ENCODE data around the gene DYDC2. TPM values are rescaled to one million over a fixed set of nuclear protein-coding genes. Genes with fewer than 3 reads are reported as not detected.

DYDC2 gene
- total RNA-seq, 1 experiment from 2014 or later = not detected

DNA sequence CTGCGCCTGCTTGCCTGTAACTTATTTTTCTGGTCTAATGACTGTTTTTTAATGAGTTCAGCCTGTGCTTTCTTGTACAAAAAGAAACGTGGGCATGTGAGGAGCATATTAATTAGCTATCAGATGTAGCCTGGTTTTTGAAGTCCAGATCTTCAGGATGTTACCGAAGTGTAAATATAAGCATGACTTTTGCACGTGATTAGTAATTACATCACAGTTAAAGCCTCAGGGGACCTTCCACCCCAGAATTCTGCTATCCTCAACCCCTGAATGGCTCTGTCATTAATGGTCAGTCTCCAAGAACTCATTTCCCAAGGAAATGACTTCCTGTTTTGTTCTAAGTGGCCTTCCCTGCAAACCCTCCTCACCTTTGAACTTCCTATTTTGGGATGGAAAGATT is 49.6 kb downstream of the DYDC2 start:
- BruUV-seq (replicated peaks) = no TSS peak
- intact Hi-C loops (cut with micrococcal nuclease; ENCODE audit: unreplicated experiment) = no loop called here
- in situ Hi-C loops (cut with HindIII; ENCODE audit: low pct_unique_long_range_greater_than_20kb, low sequenced_read_pairs) = no loop called here
- H3K4me3 ChIP-seq (ENCODE audit: low read depth in 2 of 2, low read length in 2 of 2) = no peak overlapping the region
- H3K27me3 ChIP-seq (ENCODE audit: control insufficient read depth, insufficient read depth, low read length) = no peaks in the 10 kb centered on the region
- no peaks in the 10 kb centered on the region for H3K36me3 ChIP-seq (ENCODE audit: control insufficient read depth, insufficient read depth, low read length)
- no peak for TF ChIP-seq SIN3A (IDR thresholded peaks at IDR 0.05; ENCODE audit: borderline replicate concordance, insufficient read depth, low read depth, low read length)
- no peak for TF ChIP-seq POLR2AphosphoS5 (IDR thresholded peaks at IDR 0.05; ENCODE audit: low read depth, low read length)
- no peak for TF ChIP-seq TCF7L2 (IDR thresholded peaks at IDR 0.05; ENCODE audit: low read depth, low read length)
- TF ChIP-seq, protein P1, sequence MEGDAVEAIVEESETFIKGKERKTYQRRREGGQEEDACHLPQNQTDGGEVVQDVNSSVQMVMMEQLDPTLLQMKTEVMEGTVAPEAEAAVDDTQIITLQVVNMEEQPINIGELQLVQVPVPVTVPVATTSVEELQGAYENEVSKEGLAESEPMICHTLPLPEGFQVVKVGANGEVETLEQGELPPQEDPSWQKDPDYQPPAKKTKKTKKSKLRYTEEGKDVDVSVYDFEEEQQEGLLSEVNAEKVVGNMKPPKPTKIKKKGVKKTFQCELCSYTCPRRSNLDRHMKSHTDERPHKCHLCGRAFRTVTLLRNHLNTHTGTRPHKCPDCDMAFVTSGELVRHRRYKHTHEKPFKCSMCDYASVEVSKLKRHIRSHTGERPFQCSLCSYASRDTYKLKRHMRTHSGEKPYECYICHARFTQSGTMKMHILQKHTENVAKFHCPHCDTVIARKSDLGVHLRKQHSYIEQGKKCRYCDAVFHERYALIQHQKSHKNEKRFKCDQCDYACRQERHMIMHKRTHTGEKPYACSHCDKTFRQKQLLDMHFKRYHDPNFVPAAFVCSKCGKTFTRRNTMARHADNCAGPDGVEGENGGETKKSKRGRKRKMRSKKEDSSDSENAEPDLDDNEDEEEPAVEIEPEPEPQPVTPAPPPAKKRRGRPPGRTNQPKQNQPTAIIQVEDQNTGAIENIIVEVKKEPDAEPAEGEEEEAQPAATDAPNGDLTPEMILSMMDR (IDR thresholded peaks at IDR 0.05) = no peak
- no peak for TF ChIP-seq REST (IDR thresholded peaks at IDR 0.05; ENCODE audit: insufficient read depth in 1 of 2, low read depth in 2 of 2, low read length in 1 of 2)
- no peak overlapping the region for H3K27ac ChIP-seq (ENCODE audit: low read length)
- H3K9me3 ChIP-seq (ENCODE audit: control insufficient read depth, insufficient read depth, low read depth, low read length) = no peaks in the 10 kb centered on the region
- no peak for ATAC-seq
- CTCF ChIA-PET = no interaction called here
- DNase-seq (ENCODE audit: low read depth, low spot score) = no peak
- POLR2A ChIA-PET = no interaction called here
- H3K4me1 ChIP-seq (ENCODE audit: control insufficient read depth, insufficient read depth, low read length) = peaks cover 10% of the 10 kb centered on the region; the same call in 1 of the 2 replicates

GRCh38 chr10:80407812-80408241 is 51.2 kb downstream of the DYDC2 start:
- ChIA-PET CTCF (interaction anchor here (0.6 kb wide), 1 partner anchor 29 kb away, joined by 3 read pairs; no protein-coding TSS in a partner anchor), POLR2A (interaction anchor here (0.6 to 0.7 kb wide), 2 partner anchors 15 to 1050 kb away, joined by 3 to 4 read pairs; no protein-coding TSS in a partner anchor)
- in situ Hi-C loops (cut with HindIII; ENCODE audit: low pct_unique_long_range_greater_than_20kb, low sequenced_read_pairs) = no loop called here
- DNase-seq (ENCODE audit: low read depth, low spot score) = peak; percentile 17
- Histone ChIP-seq H3K36me3 (ENCODE audit: control insufficient read depth, insufficient read depth, low read length) (no peaks in the 10 kb centered on the region), H3K4me1 (ENCODE audit: control insufficient read depth, insufficient read depth, low read length) (peaks cover 10% of the 10 kb centered on the region; the same call in 1 of the 2 replicates), H3K9me3 (ENCODE audit: control insufficient read depth, insufficient read depth, low read depth, low read length) (no peaks in the 10 kb centered on the region), H3K27ac (ENCODE audit: low read length) (peak overlapping the region; percentile 45), H3K27me3 (ENCODE audit: control insufficient read depth, insufficient read depth, low read length) (no peaks in the 10 kb centered on the region), H3K4me3 (ENCODE audit: low read depth in 2 of 2, low read length in 2 of 2) (peak overlapping the region; percentile 68 to 80)
- no TSS peak for BruUV-seq (replicated peaks)
- peak; percentile 80 for ATAC-seq
- TF ChIP-seq REST (IDR thresholded peaks at IDR 0.05; ENCODE audit: insufficient read depth in 1 of 2, low read depth in 2 of 2, low read length in 1 of 2) = no peak
- no peak for TF ChIP-seq TCF7L2 (IDR thresholded peaks at IDR 0.05; ENCODE audit: low read depth, low read length)
- no peak for TF ChIP-seq SIN3A (IDR thresholded peaks at IDR 0.05; ENCODE audit: borderline replicate concordance, insufficient read depth, low read depth, low read length)
- TF ChIP-seq POLR2AphosphoS5 (IDR thresholded peaks at IDR 0.05; ENCODE audit: low read depth, low read length) = no peak
- TF ChIP-seq, protein P1 (IDR thresholded peaks at IDR 0.05) = no peak
- intact Hi-C loops (cut with micrococcal nuclease; ENCODE audit: unreplicated experiment) = no loop called here
